ENCODE measurements around the gene TNIK. TPM values are rescaled to one million over a fixed set of nuclear protein-coding genes. Genes with fewer than 3 reads are reported as not detected.

Gene TNIK
- total RNA-seq, 1 donor from 2014 or later = 38.1 TPM

DNA sequence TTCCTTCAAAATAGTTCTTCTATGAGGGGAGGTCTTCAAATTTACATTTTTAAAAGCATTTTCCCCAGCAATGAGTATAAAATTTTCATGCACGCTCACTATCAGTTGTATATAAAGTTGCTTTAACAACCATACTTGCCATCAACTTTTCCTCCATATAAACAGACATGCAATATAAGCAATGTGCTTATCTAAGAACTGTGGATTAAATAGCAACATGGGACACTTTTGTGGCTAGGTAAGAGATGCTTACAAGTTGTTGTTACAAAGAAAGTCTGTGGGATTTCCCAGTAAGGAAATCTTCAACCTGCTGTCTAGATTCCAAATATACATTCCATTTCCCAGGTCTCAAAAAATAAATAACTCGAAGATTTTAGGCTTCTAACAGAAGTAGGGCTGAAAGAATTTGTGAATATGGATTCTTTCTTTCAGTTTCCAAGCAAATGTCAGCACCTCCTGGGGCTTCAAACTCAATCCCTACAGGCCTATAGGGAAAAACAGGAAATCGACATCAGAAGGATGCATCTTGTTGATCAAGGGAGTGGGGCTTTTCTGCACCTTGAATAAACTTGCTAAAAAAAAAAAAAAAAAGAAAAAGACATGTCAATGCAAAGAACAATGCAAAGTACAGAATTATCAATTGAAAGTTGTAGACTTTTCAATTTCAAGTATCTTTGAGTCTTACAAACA is 16.1 kb downstream of the TNIK start:
- Mint-ChIP-seq H3K9me3 (no peaks in the 10 kb centered on the region), H3K4me3 (no peak overlapping the region), H3K36me3 (no peaks in the 10 kb centered on the region), H3K27me3 (no peaks in the 10 kb centered on the region), H3K27ac (no peak overlapping the region), H3K4me1 (ENCODE audit: unreplicated experiment) (peaks cover 12% of the 10 kb centered on the region)
- no peak for DNase-seq (ENCODE audit: extremely low spot score, unreplicated experiment)
- TF ChIP-seq, protein P1, sequence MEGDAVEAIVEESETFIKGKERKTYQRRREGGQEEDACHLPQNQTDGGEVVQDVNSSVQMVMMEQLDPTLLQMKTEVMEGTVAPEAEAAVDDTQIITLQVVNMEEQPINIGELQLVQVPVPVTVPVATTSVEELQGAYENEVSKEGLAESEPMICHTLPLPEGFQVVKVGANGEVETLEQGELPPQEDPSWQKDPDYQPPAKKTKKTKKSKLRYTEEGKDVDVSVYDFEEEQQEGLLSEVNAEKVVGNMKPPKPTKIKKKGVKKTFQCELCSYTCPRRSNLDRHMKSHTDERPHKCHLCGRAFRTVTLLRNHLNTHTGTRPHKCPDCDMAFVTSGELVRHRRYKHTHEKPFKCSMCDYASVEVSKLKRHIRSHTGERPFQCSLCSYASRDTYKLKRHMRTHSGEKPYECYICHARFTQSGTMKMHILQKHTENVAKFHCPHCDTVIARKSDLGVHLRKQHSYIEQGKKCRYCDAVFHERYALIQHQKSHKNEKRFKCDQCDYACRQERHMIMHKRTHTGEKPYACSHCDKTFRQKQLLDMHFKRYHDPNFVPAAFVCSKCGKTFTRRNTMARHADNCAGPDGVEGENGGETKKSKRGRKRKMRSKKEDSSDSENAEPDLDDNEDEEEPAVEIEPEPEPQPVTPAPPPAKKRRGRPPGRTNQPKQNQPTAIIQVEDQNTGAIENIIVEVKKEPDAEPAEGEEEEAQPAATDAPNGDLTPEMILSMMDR (conservative IDR thresholded peaks at IDR 0.05) = no peak

DNA sequence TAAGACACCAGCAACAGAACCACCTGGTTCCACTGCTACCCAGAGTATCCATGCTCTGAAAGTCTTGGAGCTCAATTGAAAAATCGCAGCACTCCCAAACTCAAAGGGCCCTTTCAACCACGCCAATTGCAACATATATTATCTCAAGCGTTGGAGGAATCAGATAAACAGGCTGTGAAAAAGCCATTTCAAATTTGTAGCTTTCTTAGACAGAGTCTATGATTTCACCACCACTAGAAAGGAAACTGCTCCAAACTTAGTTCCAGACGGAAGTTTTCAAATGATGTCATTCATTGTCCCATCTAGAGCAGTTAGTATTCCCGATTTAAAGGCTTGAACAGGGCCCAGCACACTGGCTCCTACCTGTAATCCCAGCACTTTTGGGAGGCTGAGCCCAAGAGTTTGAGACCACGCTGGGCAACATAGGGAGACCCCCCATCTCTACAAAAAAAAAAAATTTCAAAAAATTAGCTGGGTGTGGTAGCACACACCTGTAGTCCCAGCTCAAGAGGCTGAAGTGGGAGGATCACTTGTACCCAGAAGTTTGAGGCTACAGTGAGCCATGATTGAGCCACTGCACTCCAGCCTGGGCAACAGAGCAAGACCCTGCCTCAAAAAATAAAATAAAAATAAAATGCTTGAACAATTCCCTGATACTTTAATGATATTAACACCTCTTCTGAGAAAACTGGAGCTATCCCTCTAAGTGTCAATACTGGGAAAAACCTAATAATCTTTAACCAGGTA is 16.8 kb downstream of the TNIK start:
- no peak overlapping the region for H3K4me3 Mint-ChIP-seq
- H3K4me1 Mint-ChIP-seq (ENCODE audit: unreplicated experiment) = peaks cover 12% of the 10 kb centered on the region
- H3K36me3 Mint-ChIP-seq = no peaks in the 10 kb centered on the region
- TF ChIP-seq, protein P1 (conservative IDR thresholded peaks at IDR 0.05) = no peak
- no peak for DNase-seq (ENCODE audit: extremely low spot score, unreplicated experiment)
- no peaks in the 10 kb centered on the region for H3K27me3 Mint-ChIP-seq
- H3K9me3 Mint-ChIP-seq = no peaks in the 10 kb centered on the region
- H3K27ac Mint-ChIP-seq = no peak overlapping the region

DNA sequence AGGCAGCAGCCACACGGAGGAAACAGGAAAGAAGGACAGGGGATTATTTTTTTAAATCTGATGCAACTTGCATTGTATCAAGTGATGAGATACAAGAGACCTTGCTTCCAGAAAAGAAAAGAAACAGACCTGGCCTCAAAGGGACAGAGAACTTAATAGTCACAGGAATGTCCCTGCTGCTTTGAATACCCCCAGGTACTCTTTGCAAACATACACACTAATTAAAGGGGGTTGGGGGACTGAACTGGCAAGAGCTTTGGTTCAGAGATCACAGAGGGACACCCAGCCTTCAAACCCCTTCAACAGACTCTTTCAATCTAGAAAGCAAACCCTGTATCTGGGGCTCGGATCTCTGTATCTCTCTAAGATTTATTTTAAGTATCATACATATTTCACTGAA is 18.0 kb downstream of the TNIK start:
- H3K27ac Mint-ChIP-seq = no peak overlapping the region
- TF ChIP-seq, protein P1 (conservative IDR thresholded peaks at IDR 0.05) = no peak
- peaks cover 12% of the 10 kb centered on the region for H3K4me1 Mint-ChIP-seq (ENCODE audit: unreplicated experiment)
- no peaks in the 10 kb centered on the region for H3K36me3 Mint-ChIP-seq
- DNase-seq (ENCODE audit: extremely low spot score, unreplicated experiment) = no peak
- no peaks in the 10 kb centered on the region for H3K27me3 Mint-ChIP-seq
- H3K9me3 Mint-ChIP-seq = no peaks in the 10 kb centered on the region
- H3K4me3 Mint-ChIP-seq = no peak overlapping the region

DNA sequence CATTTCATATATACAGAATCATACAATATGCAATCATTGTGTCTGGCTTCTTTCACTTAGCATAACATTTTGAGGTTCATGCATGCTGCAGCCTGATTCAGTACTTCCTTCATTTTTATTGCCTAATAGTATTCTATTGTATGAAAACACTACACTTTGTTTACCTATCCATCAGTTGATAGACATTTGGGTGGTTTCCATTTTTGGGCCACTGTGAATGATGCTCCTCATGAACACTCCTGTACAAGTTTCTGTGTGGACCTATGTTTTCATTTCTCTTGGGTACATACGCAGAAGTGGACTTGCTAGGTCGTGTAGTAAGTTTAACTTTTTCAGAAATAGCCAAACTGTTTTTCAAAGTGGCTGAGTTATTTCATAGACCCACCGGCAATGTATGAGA is 18.8 kb downstream of the TNIK start:
- no peaks in the 10 kb centered on the region for H3K9me3 Mint-ChIP-seq
- H3K27ac Mint-ChIP-seq = no peak overlapping the region
- no peak for DNase-seq (ENCODE audit: extremely low spot score, unreplicated experiment)
- TF ChIP-seq, protein P1 (conservative IDR thresholded peaks at IDR 0.05) = no peak
- no peaks in the 10 kb centered on the region for H3K27me3 Mint-ChIP-seq
- peaks cover 12% of the 10 kb centered on the region for H3K4me1 Mint-ChIP-seq (ENCODE audit: unreplicated experiment)
- no peaks in the 10 kb centered on the region for H3K36me3 Mint-ChIP-seq
- no peak overlapping the region for H3K4me3 Mint-ChIP-seq

DNA sequence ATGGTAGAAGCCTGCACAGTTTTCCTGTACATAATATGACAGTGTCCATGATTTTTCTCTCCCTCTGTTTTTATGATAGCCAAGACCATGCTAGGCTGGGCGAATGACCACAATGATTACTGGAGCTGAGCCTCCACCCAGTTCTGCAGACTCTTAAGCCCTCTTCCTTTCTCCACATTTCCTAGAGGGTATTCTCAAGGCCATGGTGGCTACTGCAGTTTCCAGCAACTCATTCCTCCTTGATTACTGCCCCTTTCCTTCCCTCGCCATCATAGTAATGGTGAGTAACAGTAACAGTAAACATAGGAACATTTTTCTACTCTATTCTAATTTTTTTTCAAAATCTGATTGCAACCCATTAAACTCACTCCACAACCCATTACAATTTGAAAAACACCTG is 20.2 kb downstream of the TNIK start:
- TF ChIP-seq, protein P1 (conservative IDR thresholded peaks at IDR 0.05) = no peak
- Mint-ChIP-seq H3K27me3 (no peaks in the 10 kb centered on the region), H3K4me3 (no peak overlapping the region), H3K9me3 (no peaks in the 10 kb centered on the region), H3K27ac (no peak overlapping the region), H3K36me3 (no peaks in the 10 kb centered on the region), H3K4me1 (ENCODE audit: unreplicated experiment) (peaks cover 12% of the 10 kb centered on the region)
- DNase-seq (ENCODE audit: extremely low spot score, unreplicated experiment) = no peak
